NCI-H2171 treated with DMSO at 0.1 percent for 48 hours (cell line): ENCODE measurements around the gene HOTAIR.
A peak's percentile ranks its signal among the peaks of the same experiment; 100 is the strongest.

Experiments
- DNase-seq: peaks from one replicate; lab custom pipeline; 2025; lab: John Stamatoyannopoulos, UW

HOTAIR gene

DNA sequence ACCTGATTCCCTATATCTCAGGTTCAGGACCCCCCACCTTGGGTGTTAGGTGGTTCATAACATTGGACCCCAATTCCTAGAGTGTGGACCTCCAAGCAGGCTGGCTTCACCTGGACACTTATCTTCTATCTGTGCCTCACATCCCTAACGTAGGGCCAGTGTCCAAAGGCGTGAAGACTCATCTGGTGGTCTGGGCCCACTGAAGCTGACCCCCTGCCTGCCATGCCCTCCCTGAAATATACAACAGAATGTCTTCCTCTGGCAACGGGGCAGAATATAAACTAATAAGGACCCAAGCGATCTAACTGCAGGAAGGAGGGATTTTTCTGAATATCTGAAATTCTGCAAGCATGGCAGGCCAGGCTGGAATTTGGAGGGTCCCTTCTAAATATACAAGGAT, 30.5 kb downstream of the HOTAIR start:
- no peak for DNase-seq

- DNase-seq: no peak
Measured at GRCh38 chr12:53942467-53942997, 32.2 kb downstream of the HOTAIR start.

DNA sequence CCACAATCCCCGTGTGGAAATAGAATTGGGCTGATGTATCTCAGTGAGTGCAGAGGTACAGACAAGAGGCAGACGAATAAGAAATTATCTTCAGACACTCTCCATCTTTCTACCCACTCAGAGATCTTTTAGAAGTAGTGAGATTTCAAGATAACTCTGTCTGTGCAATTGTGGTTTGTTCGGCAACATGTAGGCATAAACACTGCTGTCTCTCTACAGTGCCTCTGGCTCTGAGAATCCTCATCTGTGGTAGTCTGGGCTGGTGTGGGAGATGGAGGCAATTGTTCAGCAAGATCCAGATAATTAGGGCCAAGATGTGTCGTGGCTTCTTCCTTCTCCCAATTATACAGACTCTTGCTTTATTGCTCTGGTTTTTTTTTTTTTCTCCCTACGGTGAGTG, 33.0 kb downstream of the HOTAIR start:
- DNase-seq: no peak

DNA sequence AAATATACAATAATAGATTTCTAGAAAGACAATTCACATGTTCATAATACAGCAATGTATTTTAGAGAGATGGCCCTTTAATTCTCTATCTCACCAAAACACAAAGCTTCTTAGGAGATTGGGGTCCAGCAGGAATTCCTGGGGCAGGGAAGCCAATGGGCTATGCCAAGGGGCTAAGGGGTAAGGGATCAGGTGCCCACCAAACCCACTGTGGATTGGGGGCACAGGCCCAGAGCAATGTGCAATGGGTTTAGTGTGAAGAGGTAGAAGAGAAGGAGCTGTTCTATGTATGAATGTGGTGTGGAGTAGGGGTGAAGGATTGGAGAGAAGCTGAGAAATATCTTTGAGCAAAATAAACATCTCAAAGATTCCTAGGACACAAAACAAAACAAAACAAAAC, 33.6 kb downstream of the HOTAIR start:
- DNase-seq: no peak

GRCh38 chr12:53940443-53941014, 34.2 kb downstream of the HOTAIR start:
- DNase-seq: no peak

DNA sequence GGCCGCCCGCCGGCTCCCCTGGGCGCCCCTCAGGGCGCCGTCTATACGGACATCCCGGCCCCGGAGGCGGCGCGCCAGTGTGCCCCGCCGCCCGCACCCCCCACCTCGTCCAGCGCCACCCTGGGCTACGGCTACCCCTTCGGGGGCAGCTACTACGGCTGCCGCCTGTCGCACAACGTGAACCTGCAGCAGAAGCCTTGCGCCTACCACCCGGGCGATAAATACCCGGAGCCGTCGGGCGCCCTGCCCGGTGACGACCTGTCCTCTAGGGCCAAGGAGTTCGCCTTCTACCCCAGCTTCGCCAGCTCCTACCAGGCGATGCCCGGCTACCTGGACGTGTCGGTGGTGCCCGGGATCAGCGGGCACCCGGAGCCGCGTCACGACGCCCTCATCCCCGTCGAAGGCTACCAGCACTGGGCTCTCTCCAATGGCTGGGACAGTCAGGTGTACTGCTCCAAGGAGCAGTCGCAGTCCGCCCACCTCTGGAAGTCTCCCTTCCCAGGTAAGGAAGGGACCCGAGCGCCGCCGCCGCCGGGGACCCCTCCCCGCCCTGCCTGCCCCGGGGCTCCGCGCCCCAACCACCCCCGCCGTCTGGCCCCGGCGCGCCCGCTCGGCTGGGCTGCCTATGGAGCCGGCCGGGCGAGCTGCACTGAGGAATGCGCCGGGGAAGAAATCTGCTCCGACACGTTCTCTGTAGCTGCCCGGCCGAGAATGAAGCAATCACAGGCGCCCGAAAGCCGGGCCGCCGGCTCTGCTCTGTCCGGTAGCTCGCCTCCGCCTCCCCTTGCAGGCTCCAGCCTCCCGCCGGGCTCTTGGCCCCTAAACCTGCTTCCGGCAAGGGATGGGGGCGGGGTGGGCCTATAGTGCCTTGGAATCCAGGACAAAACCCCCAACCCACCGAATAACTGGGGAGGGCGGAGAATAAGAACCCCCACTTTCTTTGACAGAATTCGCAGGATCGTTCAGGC, 35.3 kb downstream of the HOTAIR start:
- no peak for DNase-seq

DNA sequence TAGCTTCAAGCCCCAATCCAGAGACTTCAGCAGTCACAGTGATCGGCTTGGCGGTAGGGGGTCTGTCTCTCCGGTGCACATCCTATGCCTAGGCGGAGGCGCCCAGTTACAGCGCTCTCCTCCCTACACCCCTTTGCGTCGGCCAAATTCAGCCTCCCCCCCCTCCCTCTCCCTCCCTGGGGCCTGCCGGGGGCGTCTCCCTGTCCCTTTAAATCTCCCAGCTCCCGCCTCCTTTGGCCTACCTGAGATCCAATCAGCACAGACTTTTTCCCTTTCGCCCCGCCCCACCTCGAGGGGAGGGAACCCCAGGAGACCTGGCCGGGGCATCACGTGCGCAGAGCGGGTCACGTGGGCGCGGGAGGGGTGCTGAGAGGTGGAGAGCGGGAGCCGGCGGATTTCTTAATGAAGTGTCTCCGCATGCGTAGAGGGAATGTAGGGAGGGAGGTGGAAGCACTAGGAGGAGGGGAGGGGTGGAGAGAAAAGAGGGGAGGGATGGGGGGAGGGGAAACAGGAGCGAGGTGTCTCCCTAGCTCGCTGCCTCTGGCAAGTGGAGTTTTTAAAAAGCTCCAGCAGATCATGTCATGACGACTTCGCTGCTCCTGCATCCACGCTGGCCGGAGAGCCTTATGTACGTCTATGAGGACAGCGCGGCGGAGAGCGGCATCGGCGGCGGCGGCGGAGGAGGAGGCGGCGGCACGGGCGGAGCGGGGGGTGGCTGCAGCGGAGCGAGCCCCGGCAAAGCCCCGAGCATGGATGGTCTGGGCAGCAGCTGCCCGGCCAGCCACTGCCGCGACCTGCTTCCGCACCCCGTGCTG, 36.2 kb downstream of the HOTAIR start, which contains the start of gene HOXC13:
Gene HOXC13, plus strand, starts transcription at position 506 of the 815 bp plus-strand sequence. Its CDS starts 76 bp downstream, at position 582.
- peak; percentile 99 for DNase-seq

GRCh38 chr12:53937596-53938325, 37.0 kb downstream of the HOTAIR start:
- no peak for DNase-seq

DNA sequence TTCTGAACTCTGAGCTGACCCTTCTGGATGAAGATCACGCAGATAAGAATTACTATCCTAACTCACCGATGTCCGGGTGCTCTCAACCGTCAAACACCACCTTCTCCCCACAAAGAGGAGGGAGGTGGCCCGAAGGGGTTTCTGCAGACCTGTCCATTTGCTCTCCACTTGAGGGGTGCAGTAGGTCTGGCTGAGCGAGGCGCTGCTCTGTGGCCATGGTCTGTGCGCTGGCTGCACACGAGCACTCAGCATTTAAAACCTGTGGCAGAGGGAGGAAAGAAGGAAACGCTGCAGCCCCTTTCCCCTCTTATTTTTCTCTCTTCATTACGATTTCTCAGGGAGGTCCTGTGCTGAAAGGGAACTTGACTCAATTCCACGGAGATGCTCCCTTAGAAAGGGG, 37.7 kb downstream of the HOTAIR start:
- DNase-seq: no peak

DNA sequence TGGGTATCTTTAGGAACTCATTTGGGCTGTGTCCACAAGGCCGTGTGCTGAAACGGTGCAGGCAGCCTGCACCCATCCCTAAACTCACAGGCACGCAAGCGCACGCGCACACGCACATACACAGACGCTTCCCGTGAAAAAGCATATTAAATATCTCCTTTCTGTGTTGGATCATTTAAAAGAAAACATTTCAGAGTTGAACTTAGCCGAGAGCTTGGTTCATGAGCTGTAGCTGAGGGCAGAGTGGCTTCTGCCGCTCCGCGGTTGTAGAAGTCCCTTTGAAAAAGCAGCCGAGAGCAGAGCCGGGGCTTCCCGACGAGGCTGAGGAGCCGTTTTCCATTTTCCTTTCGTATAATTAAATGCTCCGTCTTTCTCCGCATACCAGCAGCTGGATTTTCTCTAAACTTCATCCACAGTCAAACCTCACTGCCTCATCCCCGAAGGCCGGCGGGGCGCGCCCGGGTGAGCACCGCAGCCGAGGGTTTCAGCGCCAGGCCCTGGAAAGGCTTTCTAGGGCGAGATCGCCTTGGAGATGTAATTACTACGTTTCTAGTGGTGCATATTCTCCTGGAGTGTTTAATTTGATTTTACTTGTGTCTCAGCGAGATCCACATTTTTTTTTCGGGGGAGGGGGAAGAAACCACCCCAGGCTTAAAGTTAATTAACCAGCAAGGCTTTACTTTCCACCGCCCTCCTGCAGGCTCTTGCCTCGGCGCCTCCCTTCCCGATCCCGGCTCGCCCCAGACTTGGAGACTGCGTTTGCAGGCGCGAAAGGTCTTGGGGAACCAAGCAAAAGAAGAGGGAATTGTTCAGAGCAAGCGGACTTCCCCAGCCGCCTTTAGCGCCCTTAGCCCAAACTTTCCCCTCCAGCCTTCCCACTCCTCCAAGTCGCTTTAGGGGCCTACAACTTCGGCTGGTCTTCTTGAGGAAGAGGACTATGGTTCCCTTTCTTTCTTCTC, 39.1 kb downstream of the HOTAIR start:
- no peak for DNase-seq

GRCh38 chr12:53932915-53933314, 41.8 kb downstream of the HOTAIR start:
- DNase-seq: no peak

DNA sequence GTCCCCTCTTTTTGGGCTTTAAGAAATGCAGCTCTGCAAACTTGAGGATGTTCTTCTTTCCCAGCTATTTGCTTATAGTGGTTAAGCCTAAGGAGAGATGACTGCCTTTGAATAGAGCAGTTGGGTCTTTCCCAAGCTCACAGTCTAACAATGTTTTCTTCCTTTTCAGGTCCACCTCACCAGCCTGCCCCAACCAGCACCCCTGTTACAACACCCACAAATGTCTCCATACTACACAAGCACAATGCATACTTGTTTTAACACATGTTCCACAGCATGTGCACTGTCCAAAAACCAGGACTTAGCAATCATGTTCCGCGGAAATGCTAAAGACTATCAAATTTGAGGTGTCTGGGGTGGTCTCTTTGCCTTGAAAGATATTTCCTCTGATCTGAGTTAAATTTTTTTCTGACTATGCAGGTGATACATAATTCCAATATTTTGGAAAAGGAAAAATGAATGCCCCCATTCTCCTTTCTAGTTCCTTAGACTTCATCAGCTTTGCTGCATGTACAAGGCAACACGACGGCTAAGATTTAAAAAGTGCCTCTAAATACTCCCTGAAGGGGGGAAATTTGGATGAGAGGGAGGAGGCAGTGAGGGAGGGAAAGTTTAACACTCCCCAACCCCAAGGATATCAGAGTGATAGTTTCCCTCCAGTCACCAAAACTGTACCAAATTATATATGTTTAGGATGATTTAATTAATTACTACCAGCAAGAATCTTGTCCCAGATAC, 42.7 kb downstream of the HOTAIR start:
- no peak for DNase-seq

- no peak for DNase-seq
Measured at GRCh38 chr12:53930591-53931255, 44.0 kb downstream of the HOTAIR start.

DNA sequence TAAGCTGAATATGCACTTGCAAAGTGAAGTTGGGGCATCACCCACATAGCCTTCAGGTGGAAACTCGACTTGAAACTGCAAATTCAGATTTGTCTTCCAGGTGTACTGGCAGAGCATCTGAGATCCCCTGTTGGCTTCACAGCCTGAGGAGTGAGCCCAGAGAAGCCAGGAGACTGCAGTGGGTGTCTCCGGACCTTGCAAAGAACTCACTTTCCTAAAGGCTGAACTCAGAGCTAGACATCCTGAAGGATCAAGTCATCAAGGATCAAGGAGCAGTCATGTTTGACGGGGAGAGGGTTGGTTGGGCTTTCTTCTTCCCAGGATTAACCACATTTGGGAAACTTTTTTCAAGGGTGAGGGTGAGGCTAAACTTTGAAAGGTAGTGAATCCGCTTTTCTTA, 45.2 kb downstream of the HOTAIR start:
- DNase-seq: no peak

- no peak for DNase-seq
Measured at GRCh38 chr12:53928054-53928835, 46.5 kb downstream of the HOTAIR start.

- DNase-seq: no peak
Measured at GRCh38 chr12:53927220-53928029, 47.3 kb downstream of the HOTAIR start.
